Panc1 (cell line): ENCODE data around the gene PRDM5. TPM values are rescaled to one million over a fixed set of nuclear protein-coding genes. Genes with fewer than 3 reads are reported as not detected.

Experiments
- ATAC-seq: fragments of 200-7000 bp; cut with Tn5 transposase; 2 replicates; pipeline ENCODE4 v1.9.1; 2020; ENCODE audit warnings: mild to moderate bottlenecking, moderate library complexity
- BruUV-seq: library from RNA; stranded (reverse); fragments of 400-500 nt; replicated peaks from 2 replicates; lab custom pipeline; 2021; lab: Mats Ljungman, UMichigan
- CTCF ChIA-PET: fragments of 300-600 bp; sonication (Branson Sonifier 250); formaldehyde crosslinking; loops from one replicate; lab custom pipeline; 2022; ENCODE audit warnings: antibody characterized with exemption; lab: Charles Lee
- POLR2A ChIA-PET: fragments of 300-600 bp; sonication (Branson Sonifier 250); formaldehyde crosslinking; loops from one replicate; lab custom pipeline; 2022; ENCODE audit warnings: antibody characterized with exemption; lab: Charles Lee
- DNase-seq: peaks from one replicate; pipeline ENCODE4 v3.0.0-alpha.2; 2010; ENCODE audit warnings: low read depth, low spot score
- H3K27ac ChIP-seq: 2 replicates; pipeline ENCODE4 v1.5.1; 2011; ENCODE audit warnings: mild to moderate bottlenecking, low read length, inconsistent platforms
- H3K27me3 ChIP-seq: fragments of 200-500 bp; sonication (Bioruptor generic); 2 replicates; pipeline ENCODE4 v1.6.0; 2014; ENCODE audit warnings: low read length, inconsistent platforms; ENCODE audit not compliant: control insufficient read depth, insufficient read depth
- H3K36me3 ChIP-seq: fragments of 200-500 bp; sonication (Bioruptor generic); 2 replicates; pipeline ENCODE4 v1.5.1; 2014; ENCODE audit warnings: inconsistent platforms, mild to moderate bottlenecking, low read length, moderate library complexity; ENCODE audit not compliant: control insufficient read depth, insufficient read depth
- H3K4me1 ChIP-seq: 2 replicates; pipeline ENCODE4 v1.5.1; 2011; ENCODE audit warnings: inconsistent platforms, mild to moderate bottlenecking, low read length, moderate library complexity; ENCODE audit not compliant: control insufficient read depth, insufficient read depth
- H3K4me3 ChIP-seq, 2 experiments: 2 replicates each; pipeline ENCODE4 v1.5.1; 2011 to 2012; ENCODE audit warnings: low read depth in 2 of 2, low read length in 2 of 2, mild to moderate bottlenecking in 2 of 2, inconsistent platforms in 1 of 2, moderate library complexity in 1 of 2
- H3K9me3 ChIP-seq: fragments of 200-500 bp; sonication (Bioruptor generic); 2 replicates; pipeline ENCODE4 v1.5.1; 2014; ENCODE audit warnings: low read depth, mild to moderate bottlenecking, inconsistent platforms, low read length, moderate library complexity; ENCODE audit not compliant: control insufficient read depth, insufficient read depth
- POLR2AphosphoS5 ChIP-seq: IDR thresholded peaks from 2 replicates; pipeline ENCODE4 v1.6.1; 2012; ENCODE audit warnings: mild to moderate bottlenecking, low read depth, low read length, moderate library complexity
- SIN3A ChIP-seq: IDR thresholded peaks from 2 replicates; pipeline ENCODE4 v1.6.1; 2012; ENCODE audit warnings: low read depth, mild to moderate bottlenecking, low read length, moderate library complexity, borderline replicate concordance; ENCODE audit not compliant: insufficient read depth
- TCF7L2 ChIP-seq: IDR thresholded peaks from 2 replicates; pipeline ENCODE4 v1.6.1; 2011; ENCODE audit warnings: mild to moderate bottlenecking, low read depth, low read length, inconsistent platforms
- in situ Hi-C: cut with HindIII; loops from 2 replicates; pipeline ENCODE4 v1.10.0; 2016; ENCODE audit warnings: low sequenced_read_pairs, low pct_unique_long_range_greater_than_20kb
- intact Hi-C: fragments of 100-400 bp; cut with micrococcal nuclease; formaldehyde crosslinking; loops from one replicate; pipeline ENCODE4 v1.10.0; 2022; ENCODE audit not compliant: unreplicated experiment
- total RNA-seq: library from RNA; stranded (reverse); gene quantifications from one replicate; pipeline ENCODE4 v1.2.1, GENCODE V29; 2021; ENCODE audit not compliant: unreplicated experiment
- TF ChIP-seq, protein P1 (sequence below), 2 experiments: IDR thresholded peaks; 2 replicates each; pipeline ENCODE4 v1.6.1; 2011 to 2012; ENCODE audit warnings: low read depth in 2 of 2, control low read depth in 1 of 2, low read length in 1 of 2, mild to moderate bottlenecking in 1 of 2, moderate library complexity in 1 of 2; ENCODE audit not compliant: insufficient read depth in 1 of 2
- TF ChIP-seq, protein P2 (sequence below): fragments of 450-650 bp; IDR thresholded peaks from 2 replicates; pipeline ENCODE4 v1.5.1; 2017; ENCODE audit warnings: mild to moderate bottlenecking

The PRDM5 gene
- total RNA-seq, 1 experiment from 2014 or later: 8.4 TPM

DNA sequence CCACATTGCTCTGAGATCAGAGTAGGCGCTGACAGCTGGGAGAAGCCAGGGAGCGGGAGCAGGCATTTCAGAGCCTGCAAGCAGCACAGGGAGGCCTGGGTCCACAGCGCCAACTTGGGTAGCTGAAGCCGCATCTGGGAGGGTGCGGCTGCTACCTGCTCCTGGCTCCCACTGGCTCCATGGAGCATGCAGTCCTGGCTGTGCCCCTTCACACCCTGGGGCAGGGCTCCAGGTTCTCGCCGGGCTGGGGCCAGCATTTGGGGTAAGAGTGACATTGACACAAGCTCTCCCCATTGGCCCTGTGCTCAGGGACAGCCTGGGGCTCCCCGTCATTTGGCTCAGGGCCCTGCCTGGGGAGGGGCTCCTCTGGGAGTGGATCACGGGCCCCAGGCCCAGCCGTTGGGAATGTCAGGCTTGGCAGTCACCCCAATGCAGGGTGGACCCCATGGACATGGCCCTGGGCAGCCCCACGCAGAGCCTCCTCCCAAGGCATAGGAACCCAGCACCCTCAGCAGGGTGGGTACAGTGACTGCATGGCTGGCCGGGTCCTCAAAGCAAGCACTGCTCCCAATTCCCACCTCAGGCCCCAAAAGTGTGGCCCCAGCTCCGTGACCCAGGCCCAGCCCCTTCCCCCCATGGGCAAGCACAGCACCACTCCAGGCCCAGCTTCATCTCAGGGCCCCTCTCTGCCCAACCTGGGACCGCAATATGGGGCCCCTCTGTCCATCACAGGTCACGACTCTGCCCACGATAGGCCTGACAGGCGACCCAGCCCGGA, 82.4 kb downstream of the PRDM5 start:
- TF ChIP-seq POLR2AphosphoS5: no peak
- TF ChIP-seq, protein P1, sequence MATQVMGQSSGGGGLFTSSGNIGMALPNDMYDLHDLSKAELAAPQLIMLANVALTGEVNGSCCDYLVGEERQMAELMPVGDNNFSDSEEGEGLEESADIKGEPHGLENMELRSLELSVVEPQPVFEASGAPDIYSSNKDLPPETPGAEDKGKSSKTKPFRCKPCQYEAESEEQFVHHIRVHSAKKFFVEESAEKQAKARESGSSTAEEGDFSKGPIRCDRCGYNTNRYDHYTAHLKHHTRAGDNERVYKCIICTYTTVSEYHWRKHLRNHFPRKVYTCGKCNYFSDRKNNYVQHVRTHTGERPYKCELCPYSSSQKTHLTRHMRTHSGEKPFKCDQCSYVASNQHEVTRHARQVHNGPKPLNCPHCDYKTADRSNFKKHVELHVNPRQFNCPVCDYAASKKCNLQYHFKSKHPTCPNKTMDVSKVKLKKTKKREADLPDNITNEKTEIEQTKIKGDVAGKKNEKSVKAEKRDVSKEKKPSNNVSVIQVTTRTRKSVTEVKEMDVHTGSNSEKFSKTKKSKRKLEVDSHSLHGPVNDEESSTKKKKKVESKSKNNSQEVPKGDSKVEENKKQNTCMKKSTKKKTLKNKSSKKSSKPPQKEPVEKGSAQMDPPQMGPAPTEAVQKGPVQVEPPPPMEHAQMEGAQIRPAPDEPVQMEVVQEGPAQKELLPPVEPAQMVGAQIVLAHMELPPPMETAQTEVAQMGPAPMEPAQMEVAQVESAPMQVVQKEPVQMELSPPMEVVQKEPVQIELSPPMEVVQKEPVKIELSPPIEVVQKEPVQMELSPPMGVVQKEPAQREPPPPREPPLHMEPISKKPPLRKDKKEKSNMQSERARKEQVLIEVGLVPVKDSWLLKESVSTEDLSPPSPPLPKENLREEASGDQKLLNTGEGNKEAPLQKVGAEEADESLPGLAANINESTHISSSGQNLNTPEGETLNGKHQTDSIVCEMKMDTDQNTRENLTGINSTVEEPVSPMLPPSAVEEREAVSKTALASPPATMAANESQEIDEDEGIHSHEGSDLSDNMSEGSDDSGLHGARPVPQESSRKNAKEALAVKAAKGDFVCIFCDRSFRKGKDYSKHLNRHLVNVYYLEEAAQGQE (IDR thresholded peaks at IDR 0.05; ENCODE audit: insufficient read depth in 1 of 2, low read depth in 2 of 2, low read length in 1 of 2): no peak
- no peak for TF ChIP-seq SIN3A
- TF ChIP-seq, protein P2, sequence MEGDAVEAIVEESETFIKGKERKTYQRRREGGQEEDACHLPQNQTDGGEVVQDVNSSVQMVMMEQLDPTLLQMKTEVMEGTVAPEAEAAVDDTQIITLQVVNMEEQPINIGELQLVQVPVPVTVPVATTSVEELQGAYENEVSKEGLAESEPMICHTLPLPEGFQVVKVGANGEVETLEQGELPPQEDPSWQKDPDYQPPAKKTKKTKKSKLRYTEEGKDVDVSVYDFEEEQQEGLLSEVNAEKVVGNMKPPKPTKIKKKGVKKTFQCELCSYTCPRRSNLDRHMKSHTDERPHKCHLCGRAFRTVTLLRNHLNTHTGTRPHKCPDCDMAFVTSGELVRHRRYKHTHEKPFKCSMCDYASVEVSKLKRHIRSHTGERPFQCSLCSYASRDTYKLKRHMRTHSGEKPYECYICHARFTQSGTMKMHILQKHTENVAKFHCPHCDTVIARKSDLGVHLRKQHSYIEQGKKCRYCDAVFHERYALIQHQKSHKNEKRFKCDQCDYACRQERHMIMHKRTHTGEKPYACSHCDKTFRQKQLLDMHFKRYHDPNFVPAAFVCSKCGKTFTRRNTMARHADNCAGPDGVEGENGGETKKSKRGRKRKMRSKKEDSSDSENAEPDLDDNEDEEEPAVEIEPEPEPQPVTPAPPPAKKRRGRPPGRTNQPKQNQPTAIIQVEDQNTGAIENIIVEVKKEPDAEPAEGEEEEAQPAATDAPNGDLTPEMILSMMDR: no peak
- no peak for TF ChIP-seq TCF7L2
- no TSS peak for BruUV-seq
- intact Hi-C loops: no loop called here
- CTCF ChIA-PET: no interaction called here
- DNase-seq (no peak), ATAC-seq (no peak)
- in situ Hi-C loops: no loop called here
- no peaks in the 10 kb centered on the region for H3K36me3 ChIP-seq
- H3K9me3 ChIP-seq: no peaks in the 10 kb centered on the region
- no peaks in the 10 kb centered on the region for H3K27me3 ChIP-seq
- POLR2A ChIA-PET: no interaction called here
- no peak overlapping the region for H3K4me3 ChIP-seq
- no peak overlapping the region for H3K27ac ChIP-seq
- H3K4me1 ChIP-seq: no peaks in the 10 kb centered on the region

DNA sequence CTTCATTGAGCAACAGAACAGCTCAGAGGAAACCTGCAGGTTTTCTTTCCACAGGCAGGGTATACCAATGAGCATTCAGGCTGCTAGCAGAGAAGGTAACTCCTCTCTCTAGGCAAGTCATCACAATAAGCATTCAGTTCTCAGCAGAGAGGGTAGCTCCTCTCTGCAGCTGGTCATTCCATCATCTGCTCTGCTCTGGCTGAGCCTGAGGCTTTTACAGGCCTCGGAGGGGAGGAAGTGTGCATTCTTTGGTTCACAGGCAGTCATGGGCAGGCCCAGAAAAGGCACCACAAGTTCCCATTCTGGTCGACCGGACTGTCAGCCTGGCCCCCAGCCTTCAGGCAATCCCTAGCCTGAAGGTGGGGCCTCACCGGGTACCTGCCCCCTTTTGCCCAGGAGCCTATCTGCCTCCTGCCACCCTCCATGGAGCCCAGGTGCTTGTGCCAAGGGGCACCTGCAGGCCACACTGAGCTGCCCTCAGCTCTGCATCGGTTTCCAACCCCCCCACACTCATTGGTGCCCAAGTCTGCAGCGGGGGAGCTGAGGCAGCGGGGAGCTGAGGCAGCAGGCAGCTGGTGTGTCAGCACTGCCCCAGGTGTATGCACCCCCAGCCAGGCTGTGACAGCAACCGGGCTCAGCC, 83.1 kb downstream of the PRDM5 start:
- ATAC-seq (no peak), DNase-seq (no peak)
- BruUV-seq: no TSS peak
- no peaks in the 10 kb centered on the region for H3K36me3 ChIP-seq
- intact Hi-C loops: no loop called here
- no peaks in the 10 kb centered on the region for H3K9me3 ChIP-seq
- ChIA-PET POLR2A (interaction anchor here (0.9 kb wide), 1 partner anchor 103 kb away, joined by 3 read pairs; no protein-coding TSS in a partner anchor), CTCF (no interaction called here)
- no peak overlapping the region for H3K27ac ChIP-seq
- H3K27me3 ChIP-seq: no peaks in the 10 kb centered on the region
- H3K4me1 ChIP-seq: no peaks in the 10 kb centered on the region
- no peak overlapping the region for H3K4me3 ChIP-seq
- TF ChIP-seq TCF7L2: no peak
- no peak for TF ChIP-seq POLR2AphosphoS5
- no peak for TF ChIP-seq SIN3A
- TF ChIP-seq, protein P1 (IDR thresholded peaks at IDR 0.05; ENCODE audit: insufficient read depth in 1 of 2, low read depth in 2 of 2, low read length in 1 of 2): no peak
- TF ChIP-seq, protein P2: no peak
- in situ Hi-C loops: no loop called here
